MM.1S (cell line): ENCODE measurements around the gene BEGAIN.

Experiments used
- DNase-seq: peaks from one replicate; pipeline ENCODE4 v3.0.0-alpha.2; 2015
- H2AFZ ChIP-seq: fragments of 300-600 bp; sonication (generic); 2 replicates; pipeline ENCODE4 v1.6.0; 2016; ENCODE audit warnings: antibody characterized with exemption, low read length
- H3F3A ChIP-seq: fragments of 300-600 bp; sonication (generic); 2 replicates; pipeline ENCODE4 v1.6.1; 2016; ENCODE audit warnings: mild to moderate bottlenecking, antibody characterized with exemption, low read length, moderate library complexity, mixed read lengths; ENCODE audit not compliant: insufficient read depth
- H3K27ac ChIP-seq: fragments of 300-600 bp; sonication (generic); 2 replicates; pipeline ENCODE4 v1.5.1; 2016; ENCODE audit warnings: mild to moderate bottlenecking, low read length
- H3K27me3 ChIP-seq: fragments of 300-600 bp; sonication (generic); replicated peaks from 2 replicates; pipeline ENCODE4 v1.6.0; 2016; ENCODE audit warnings: low read length; ENCODE audit not compliant: insufficient read depth
- H3K36me3 ChIP-seq: fragments of 300-600 bp; sonication (generic); replicated peaks from 2 replicates; pipeline ENCODE4 v1.6.1; 2016; ENCODE audit warnings: mild to moderate bottlenecking, low read length, mixed read lengths; ENCODE audit not compliant: insufficient read depth
- H3K4me1 ChIP-seq: fragments of 300-600 bp; sonication (generic); 2 replicates; pipeline ENCODE4 v1.6.1; 2016; ENCODE audit warnings: low read length, mixed read lengths
- H3K4me2 ChIP-seq: fragments of 300-600 bp; sonication (generic); 2 replicates; pipeline ENCODE4 v1.6.0; 2016; ENCODE audit warnings: low read depth, low read length
- H3K4me3 ChIP-seq: fragments of 300-600 bp; sonication (generic); 2 replicates; pipeline ENCODE4 v1.5.1; 2016; ENCODE audit warnings: low read length, mixed read lengths
- H3K79me2 ChIP-seq: fragments of 300-600 bp; sonication (generic); 2 replicates; pipeline ENCODE4 v1.6.1; 2016; ENCODE audit warnings: mixed run types, low read length, mixed read lengths
- H3K9ac ChIP-seq: fragments of 300-600 bp; sonication (generic); 2 replicates; pipeline ENCODE4 v1.6.1; 2016; ENCODE audit warnings: low read length, mixed read lengths
- H3K9me2 ChIP-seq: fragments of 300-600 bp; sonication (generic); replicated peaks from 2 replicates; pipeline ENCODE4 v1.6.1; 2016; ENCODE audit warnings: mild to moderate bottlenecking, low read length, mixed read lengths; ENCODE audit not compliant: insufficient read depth
- H3K9me3 ChIP-seq: fragments of 300-600 bp; sonication (generic); replicated peaks from 2 replicates; pipeline ENCODE4 v1.6.1; 2016; ENCODE audit warnings: mild to moderate bottlenecking, low read length, mixed read lengths; ENCODE audit not compliant: insufficient read depth
- H4K20me1 ChIP-seq: fragments of 300-600 bp; sonication (generic); 2 replicates; pipeline ENCODE4 v1.6.1; 2016; ENCODE audit warnings: mild to moderate bottlenecking, low read length, moderate library complexity, mixed read lengths; ENCODE audit not compliant: insufficient read depth
- EZH2 ChIP-seq: fragments of 300-600 bp; sonication (generic); optimal IDR thresholded peaks from 2 replicates; pipeline ENCODE3; 2017; ENCODE audit warnings: low read depth, mild to moderate bottlenecking, antibody characterized with exemption, low read length, mixed read lengths
- EZH2phosphoT487 ChIP-seq: fragments of 300-600 bp; sonication (generic); IDR thresholded peaks from 2 replicates; pipeline ENCODE4 v1.6.1; 2018; ENCODE audit warnings: antibody characterized with exemption, low read length
- TF ChIP-seq, protein P1 (sequence below): fragments of 300-600 bp; sonication (generic); IDR thresholded peaks from 2 replicates; pipeline ENCODE4 v1.5.1; 2016; ENCODE audit warnings: antibody characterized with exemption, low read length, mixed read lengths

The BEGAIN gene

DNA sequence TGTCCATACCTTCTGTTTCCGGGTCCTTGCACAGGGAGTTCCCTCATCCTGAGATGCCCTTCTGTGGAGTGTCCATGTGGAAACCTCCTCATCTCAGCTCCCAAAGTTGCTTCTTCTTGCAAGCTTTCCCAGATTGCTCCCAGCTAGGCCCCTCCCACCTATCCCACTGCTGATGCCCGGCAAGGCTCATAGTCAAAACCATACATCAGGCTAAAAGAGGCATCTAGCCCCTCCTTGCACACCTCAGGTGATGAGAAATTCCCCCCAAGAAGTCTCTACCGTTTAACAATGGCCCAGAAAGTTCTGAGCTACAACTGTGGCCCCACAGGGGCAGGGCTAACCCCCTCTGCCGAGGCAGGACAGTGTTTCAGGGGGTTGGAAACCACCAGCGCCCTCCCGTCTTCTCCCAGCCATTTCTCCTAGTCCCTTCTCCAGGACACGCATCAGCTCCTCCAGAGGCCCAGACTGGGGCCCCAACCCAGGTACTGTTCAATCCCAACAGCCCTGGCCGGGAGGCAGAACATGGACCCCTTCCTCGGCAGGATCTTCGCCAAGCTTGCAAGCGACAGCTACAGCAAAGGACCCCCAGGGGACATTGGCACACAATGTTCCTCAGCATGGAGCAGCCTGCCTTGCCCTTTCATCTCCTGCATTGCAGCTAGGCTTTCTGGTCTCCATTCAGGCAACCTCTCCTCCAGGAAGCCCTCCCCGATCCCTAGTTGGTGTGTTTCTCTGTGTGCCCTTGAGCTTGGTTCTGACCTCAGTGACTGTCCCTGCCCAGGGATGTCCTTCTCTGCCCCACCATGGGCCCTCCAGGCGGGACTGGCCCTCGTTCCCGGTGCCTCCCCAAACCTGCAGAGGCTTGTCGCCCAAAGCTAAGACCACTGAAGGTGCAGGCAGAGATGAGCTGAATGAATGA, 4.5 kb upstream of the BEGAIN start:
- Histone ChIP-seq H3K27ac (no peak overlapping the region), H3K9me3 (no peaks in the 10 kb centered on the region), H3K36me3 (no peaks in the 10 kb centered on the region), H3K79me2 (no peaks in the 10 kb centered on the region), H4K20me1 (no peaks in the 10 kb centered on the region), H3K9me2 (no peaks in the 10 kb centered on the region), H3K4me2 (no peak overlapping the region), H2AFZ (no peak overlapping the region), H3K4me1 (no peaks in the 10 kb centered on the region), H3K4me3 (no peak overlapping the region), H3K9ac (no peak overlapping the region), H3K27me3 (peaks cover 38% of the 10 kb centered on the region), H3F3A (no peaks in the 10 kb centered on the region)
- DNase-seq: no peak
- TF ChIP-seq, protein P1, sequence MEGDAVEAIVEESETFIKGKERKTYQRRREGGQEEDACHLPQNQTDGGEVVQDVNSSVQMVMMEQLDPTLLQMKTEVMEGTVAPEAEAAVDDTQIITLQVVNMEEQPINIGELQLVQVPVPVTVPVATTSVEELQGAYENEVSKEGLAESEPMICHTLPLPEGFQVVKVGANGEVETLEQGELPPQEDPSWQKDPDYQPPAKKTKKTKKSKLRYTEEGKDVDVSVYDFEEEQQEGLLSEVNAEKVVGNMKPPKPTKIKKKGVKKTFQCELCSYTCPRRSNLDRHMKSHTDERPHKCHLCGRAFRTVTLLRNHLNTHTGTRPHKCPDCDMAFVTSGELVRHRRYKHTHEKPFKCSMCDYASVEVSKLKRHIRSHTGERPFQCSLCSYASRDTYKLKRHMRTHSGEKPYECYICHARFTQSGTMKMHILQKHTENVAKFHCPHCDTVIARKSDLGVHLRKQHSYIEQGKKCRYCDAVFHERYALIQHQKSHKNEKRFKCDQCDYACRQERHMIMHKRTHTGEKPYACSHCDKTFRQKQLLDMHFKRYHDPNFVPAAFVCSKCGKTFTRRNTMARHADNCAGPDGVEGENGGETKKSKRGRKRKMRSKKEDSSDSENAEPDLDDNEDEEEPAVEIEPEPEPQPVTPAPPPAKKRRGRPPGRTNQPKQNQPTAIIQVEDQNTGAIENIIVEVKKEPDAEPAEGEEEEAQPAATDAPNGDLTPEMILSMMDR: no peak
- TF ChIP-seq EZH2 (no peak), EZH2phosphoT487 (no peak)

DNA sequence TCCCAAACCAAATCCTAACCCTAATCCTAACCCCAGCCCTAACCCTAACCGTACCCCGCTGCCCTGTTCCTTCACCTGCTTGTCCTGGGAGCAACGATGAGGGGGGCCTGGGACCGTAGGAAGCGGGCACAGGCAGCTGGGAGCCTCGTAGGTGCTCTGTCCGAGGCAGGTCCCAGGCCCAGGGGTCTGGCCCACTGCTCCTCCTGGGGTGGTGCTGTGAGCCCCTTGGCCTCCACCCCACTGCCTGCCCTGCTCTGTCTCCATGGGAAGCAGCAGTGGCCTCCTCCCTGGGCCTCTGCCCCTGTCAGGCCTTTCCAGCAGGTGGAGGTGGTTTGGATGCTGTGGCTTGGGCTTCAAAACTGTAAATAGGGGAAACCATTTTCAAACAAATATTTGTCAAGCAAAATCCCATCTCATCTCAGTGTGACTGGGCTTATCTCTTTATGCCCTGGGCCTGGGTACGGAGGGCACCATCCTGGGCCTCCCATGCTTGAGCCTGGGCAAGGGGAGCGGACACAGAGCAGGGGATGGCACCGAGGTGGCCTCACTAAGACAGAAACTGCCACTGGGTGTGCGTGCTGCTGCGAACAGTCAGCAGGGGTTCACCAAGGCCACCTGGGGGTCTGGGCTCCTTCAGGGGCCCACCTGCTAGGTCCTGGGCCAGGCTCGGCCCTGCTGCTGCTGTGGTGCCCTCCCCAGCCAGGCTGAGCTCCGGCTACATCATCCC, 3.7 kb upstream of the BEGAIN start:
- H3K4me2 ChIP-seq: no peak overlapping the region
- DNase-seq: no peak
- no peak overlapping the region for H3K27ac ChIP-seq
- H3K36me3 ChIP-seq: no peaks in the 10 kb centered on the region
- no peaks in the 10 kb centered on the region for H4K20me1 ChIP-seq
- no peaks in the 10 kb centered on the region for H3K4me1 ChIP-seq
- TF ChIP-seq EZH2phosphoT487 (no peak), EZH2 (no peak)
- TF ChIP-seq, protein P1: no peak
- no peak overlapping the region for H2AFZ ChIP-seq
- no peak overlapping the region for H3K4me3 ChIP-seq
- no peaks in the 10 kb centered on the region for H3F3A ChIP-seq
- H3K9me2 ChIP-seq: no peaks in the 10 kb centered on the region
- no peak overlapping the region for H3K9ac ChIP-seq
- no peaks in the 10 kb centered on the region for H3K9me3 ChIP-seq
- H3K27me3 ChIP-seq: peaks cover 37% of the 10 kb centered on the region
- no peaks in the 10 kb centered on the region for H3K79me2 ChIP-seq

DNA sequence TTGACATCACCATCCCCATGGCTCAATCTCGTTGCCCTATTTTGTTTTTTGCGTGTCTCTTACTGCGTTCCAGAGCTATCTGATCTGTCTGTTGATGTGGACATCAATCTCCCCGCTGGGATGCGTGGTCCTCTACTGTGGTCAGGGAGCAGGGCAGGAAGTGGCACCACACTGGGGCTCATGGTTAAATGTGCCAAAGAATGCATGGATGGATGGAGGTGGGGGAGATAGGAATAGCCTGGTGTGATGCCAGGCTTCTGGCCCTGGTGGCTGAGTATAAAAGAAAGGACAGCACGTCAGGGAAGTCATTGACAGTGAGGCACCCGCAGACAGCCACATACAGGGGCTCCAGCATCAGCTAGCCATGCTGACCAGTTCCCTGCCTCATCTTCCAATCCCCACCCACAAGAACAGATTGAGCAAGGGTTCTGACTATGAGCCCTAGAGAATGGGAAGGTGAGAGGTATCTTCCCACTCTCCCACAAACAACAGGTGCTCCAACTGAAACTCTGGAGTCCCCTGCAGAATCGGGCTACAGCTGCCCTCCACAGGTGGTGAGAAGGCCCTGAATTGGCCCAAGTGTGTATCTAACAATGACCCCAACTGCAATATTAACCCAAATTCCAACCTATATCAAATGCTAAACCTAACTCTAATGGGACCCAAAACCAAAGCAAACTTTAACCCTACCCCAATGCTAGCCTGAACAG, 2.7 kb upstream of the BEGAIN start:
- peaks cover 32% of the 10 kb centered on the region for H3K27me3 ChIP-seq
- no peak overlapping the region for H3K4me2 ChIP-seq
- TF ChIP-seq EZH2: no peak
- no peak for TF ChIP-seq EZH2phosphoT487
- TF ChIP-seq, protein P1: no peak

More for the DNA sequence above, 2.7 kb upstream of the BEGAIN start:
- Histone ChIP-seq H3K4me1 (no peaks in the 10 kb centered on the region), H3K79me2 (no peaks in the 10 kb centered on the region), H3K9me2 (no peaks in the 10 kb centered on the region), H2AFZ (no peak overlapping the region), H3K4me3 (no peak overlapping the region), H3K36me3 (no peaks in the 10 kb centered on the region), H3F3A (no peaks in the 10 kb centered on the region), H3K9me3 (no peaks in the 10 kb centered on the region), H3K27ac (no peak overlapping the region), H4K20me1 (no peaks in the 10 kb centered on the region), H3K9ac (no peak overlapping the region)
- no peak for DNase-seq
